HEK293T (cell line): ENCODE measurements around the gene PDPK1.
"Not testable (repeated sequence)": the region's sequence is repeated elsewhere in the genome, so short reads cannot be mapped to it uniquely, and the experiment has no call there.

Experiments used
- CTCF ChIA-PET: fragments of 350-600 bp; formaldehyde crosslinking; extraction: SDS; loops from one replicate; lab custom pipeline; 2021; ENCODE audit warnings: antibody characterized with exemption, inconsistent platforms; lab: Yijun Ruan, JAX
- POLR2A ChIA-PET: fragments of 350-600 bp; formaldehyde crosslinking; extraction: SDS; loops from one replicate; lab custom pipeline; 2020; ENCODE audit warnings: antibody characterized with exemption, inconsistent platforms; lab: Yijun Ruan, JAX
- DNase-seq: peaks from one replicate; pipeline ENCODE4 v3.0.0; 2012; ENCODE audit warnings: mixed read lengths; ENCODE audit errors: extremely low spot score

Gene PDPK1

GRCh38 chr16:2639071-2639721, 101.4 kb downstream of the PDPK1 start:
- CTCF ChIA-PET, DNase-seq, POLR2A ChIA-PET: not testable (repeated sequence)

DNA sequence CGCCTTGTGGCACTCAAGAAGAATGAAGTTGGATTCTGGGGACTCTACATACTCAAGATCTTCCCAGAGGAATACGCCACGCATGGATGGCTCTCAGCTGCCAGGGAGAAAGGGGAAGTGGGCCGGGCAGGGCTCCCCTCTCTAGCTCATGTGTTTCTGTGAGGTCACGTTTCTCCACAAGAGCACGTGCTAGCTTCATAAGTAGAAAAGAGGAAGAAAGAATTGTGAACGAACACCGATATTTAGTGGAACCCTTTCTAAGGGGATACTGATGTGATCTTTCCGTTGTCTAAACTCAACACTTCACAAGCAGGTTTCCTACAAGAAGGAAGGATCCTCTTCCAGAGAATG, 101.9 kb downstream of the PDPK1 start:
- DNase-seq, CTCF ChIA-PET, POLR2A ChIA-PET: not testable (repeated sequence)

GRCh38 chr16:2642561-2642960, 104.7 kb downstream of the PDPK1 start:
- DNase-seq, POLR2A ChIA-PET, CTCF ChIA-PET: not testable (repeated sequence)

DNA sequence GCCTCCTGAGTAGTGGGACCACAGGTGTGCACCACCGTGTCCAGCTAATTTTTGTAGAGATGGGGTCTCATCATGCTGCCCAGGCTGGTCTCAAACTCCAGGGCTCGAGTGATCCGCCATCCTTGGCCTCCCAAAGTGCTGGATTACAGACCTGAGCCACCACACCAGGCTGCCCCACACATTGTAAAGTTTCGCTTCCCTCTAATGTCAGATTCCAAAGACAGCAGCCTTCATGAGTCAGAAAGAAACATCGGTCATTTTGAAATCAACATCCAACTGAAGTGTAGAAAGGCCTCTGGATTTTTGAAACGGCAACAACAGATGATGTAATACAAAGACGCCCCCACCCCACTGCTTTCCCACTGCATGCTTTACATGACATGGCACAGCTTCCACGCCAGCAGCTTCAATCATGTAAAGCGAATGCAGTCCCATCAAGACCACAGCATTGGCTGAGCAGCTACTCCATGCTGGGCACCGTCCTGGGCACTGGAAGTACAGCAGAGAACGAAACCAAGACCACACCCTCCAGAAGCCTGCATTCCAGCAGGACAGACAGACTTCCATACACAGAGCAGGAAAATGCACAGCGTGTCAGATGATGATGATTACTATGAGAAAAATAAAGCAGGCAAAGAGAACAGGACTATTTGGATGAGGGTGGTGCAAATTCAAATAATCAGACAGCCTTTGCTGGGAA, 107.1 kb downstream of the PDPK1 start:
- DNase-seq, POLR2A ChIA-PET, CTCF ChIA-PET: not testable (repeated sequence)

DNA sequence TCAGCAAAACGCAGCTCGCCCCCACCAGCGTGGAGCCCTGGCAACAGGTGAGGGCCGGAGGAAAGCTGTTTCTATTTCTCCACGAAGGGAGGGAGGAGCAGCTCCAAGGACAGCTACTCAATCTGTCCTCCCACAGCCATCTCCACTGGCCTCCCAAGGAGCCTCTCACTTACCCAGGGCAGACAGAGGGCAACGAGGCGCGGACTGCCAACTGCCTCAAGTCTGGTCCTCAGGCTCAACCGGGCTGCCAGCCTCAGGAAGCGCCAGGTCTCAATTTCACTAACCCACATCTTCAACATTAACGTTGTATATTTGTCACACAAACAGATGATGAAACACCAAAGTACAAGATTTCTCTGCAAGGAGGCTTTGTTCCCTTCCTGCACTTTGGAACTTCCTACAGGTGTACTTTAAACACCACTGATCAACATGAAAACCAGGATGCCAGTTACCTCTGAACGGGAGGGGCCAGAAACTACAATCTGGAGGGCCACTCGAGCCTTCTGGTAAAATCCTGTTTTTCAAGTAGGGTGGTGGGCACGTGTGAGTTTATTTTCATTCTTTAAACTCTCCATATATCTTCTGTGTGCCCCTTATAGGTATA, 113.5 kb downstream of the PDPK1 start:
- DNase-seq, POLR2A ChIA-PET, CTCF ChIA-PET: not testable (repeated sequence)
